Measurements from ENCODE around the gene PRR22.
"Not testable (repeated sequence)": the region's sequence is repeated elsewhere in the genome, so short reads cannot be mapped to it uniquely, and the experiment has no call there.

Gene PRR22

GRCh38 chr19:5789886-5790558, 5.5 kb upstream of the PRR22 start:
- no peak for DNase-seq

- DNase-seq = no peak
Measured at GRCh38 chr19:5789351-5789761, 4.8 kb upstream of the PRR22 start.

- no peak for DNase-seq
Measured at GRCh38 chr19:5788422-5788821, 3.9 kb upstream of the PRR22 start.

GRCh38 chr19:5787409-5788182, 3.0 kb upstream of the PRR22 start:
- no peak for DNase-seq

GRCh38 chr19:5786593-5787408, 2.3 kb upstream of the PRR22 start:
- DNase-seq = no peak

GRCh38 chr19:5785423-5785822, 877 bp upstream of the PRR22 start:
- no peak for DNase-seq

- no peak for DNase-seq
Measured at GRCh38 chr19:5782945-5783919, 1.3 kb downstream of the PRR22 start.

- DNase-seq = no peak
Measured at GRCh38 chr19:5782322-5782721, 2.2 kb downstream of the PRR22 start.

GRCh38 chr19:5780916-5781315, 3.6 kb downstream of the PRR22 start:
- DNase-seq = not testable (repeated sequence)

GRCh38 chr19:5778402-5778801, 6.1 kb downstream of the PRR22 start:
- DNase-seq = no peak

GRCh38 chr19:5775668-5776309, 8.8 kb downstream of the PRR22 start:
- no peak for DNase-seq

GRCh38 chr19:5774921-5775320, 9.6 kb downstream of the PRR22 start:
- no peak for DNase-seq

- DNase-seq = no peak
Measured at GRCh38 chr19:5773276-5773675, 11.3 kb downstream of the PRR22 start.

- no peak for DNase-seq
Measured at GRCh38 chr19:5772416-5772815, 12.1 kb downstream of the PRR22 start.

- DNase-seq = no peak
Measured at GRCh38 chr19:5767949-5768348, 16.6 kb downstream of the PRR22 start.

- no peak for DNase-seq
Measured at GRCh38 chr19:5765220-5765619, 19.3 kb downstream of the PRR22 start.

GRCh38 chr19:5762608-5763217, 21.8 kb downstream of the PRR22 start:
- no peak for DNase-seq

GRCh38 chr19:5753743-5754142, 30.8 kb downstream of the PRR22 start:
- no peak for DNase-seq

- DNase-seq = no peak
Measured at GRCh38 chr19:5751709-5752108, 32.8 kb downstream of the PRR22 start.

- no peak for DNase-seq
Measured at GRCh38 chr19:5749505-5749904, 35.0 kb downstream of the PRR22 start.

- not testable (repeated sequence) for DNase-seq
Measured at GRCh38 chr19:5748920-5749319, 35.6 kb downstream of the PRR22 start.
